HepG2 (cell line): ENCODE measurements around the gene CD79A. TPM values are rescaled to one million over a fixed set of nuclear protein-coding genes. Genes with fewer than 3 reads are reported as not detected.

ENCODE experiments used
- ATAC-seq: fragments of 200-7000 bp; cut with Tn5 transposase; 3 replicates; pipeline ENCODE4 v1.9.1; 2020; ENCODE audit warnings: mild to moderate bottlenecking, moderate library complexity
- BruUV-seq: library from RNA; stranded (reverse); fragments of 400-500 nt; replicated peaks from 2 replicates; lab custom pipeline; 2021; lab: Mats Ljungman, UMichigan
- CTCF ChIA-PET: fragments of 300-600 bp; formaldehyde crosslinking; extraction: SDS; loops from one replicate; lab custom pipeline; 2021; ENCODE audit warnings: low total read pairs, inconsistent platforms, low intra/inter-chr PET ratio; lab: Yijun Ruan, JAX
- POLR2A ChIA-PET: fragments of 350-600 bp; sonication (Branson Sonifier 250); formaldehyde crosslinking; loops from one replicate; lab custom pipeline; 2020; ENCODE audit warnings: antibody characterized with exemption, inconsistent platforms; lab: Yijun Ruan, JAX
- DNase-seq: peaks from one replicate; pipeline ENCODE4 v3.0.0-alpha.2; 2015; ENCODE audit warnings: low spot score
- FAIRE-seq: peaks from 3 replicates; lab custom pipeline; 2011; peaks lifted over from hg19 to GRCh38; lab: Jason Lieb, UNC
- H2AFZ ChIP-seq: one replicate; pipeline ENCODE4 v1.6.1; 2011; ENCODE audit warnings: low read length, inconsistent platforms
- H3K27ac ChIP-seq: fragments of 300-600 bp; 3 replicates; pipeline ENCODE4 v1.8.0; 2011; ENCODE audit warnings: mixed run types, mild to moderate bottlenecking, mixed read lengths, low read length, inconsistent platforms; ENCODE audit not compliant: insufficient read depth; ENCODE audit errors: extremely low read length
- H3K27me3 ChIP-seq, 2 experiments: fragments of 200-600 bp in 1 of 2; 2 replicates in 1 of 2; 3 replicates in 1 of 2; pipeline versions ENCODE4 v1.6.0 to v1.8.0; 2011; ENCODE audit warnings: low read length in 2 of 2, mild to moderate bottlenecking in 2 of 2, moderate library complexity in 2 of 2, inconsistent platforms in 1 of 2; ENCODE audit not compliant: insufficient read depth in 2 of 2, control insufficient read depth in 1 of 2
- H3K36me3 ChIP-seq, 2 experiments: fragments of 200-600 bp in 1 of 2; replicated peaks in 1 of 2; 2 replicates in 1 of 2; 3 replicates in 1 of 2; pipeline versions ENCODE4 v1.5.1 to v1.8.0; 2011; ENCODE audit warnings: low read length in 2 of 2, inconsistent platforms in 1 of 2; ENCODE audit not compliant: insufficient read depth in 2 of 2, control insufficient read depth in 1 of 2
- H3K4me1 ChIP-seq: 2 replicates; pipeline ENCODE4 v1.5.1; 2012; ENCODE audit warnings: low read length, inconsistent platforms; ENCODE audit not compliant: insufficient read depth
- H3K4me2 ChIP-seq: 2 replicates; pipeline ENCODE4 v1.6.0; 2011; ENCODE audit warnings: low read depth, low read length, inconsistent platforms
- H3K4me3 ChIP-seq, 3 experiments: fragments of 200-600 bp in 1 of 3; sonication (generic), shearing (Covaris generic) in 1 of 3; replicated peaks in 1 of 3; 2 replicates each; pipeline ENCODE4 v1.5.1; 2011 to 2016; ENCODE audit warnings: low read length in 3 of 3, inconsistent platforms in 2 of 3, low read depth in 2 of 3, mild to moderate bottlenecking in 2 of 3, control low read depth in 1 of 3, mixed read lengths in 1 of 3; ENCODE audit not compliant: insufficient read depth in 1 of 3
- H3K79me2 ChIP-seq: one replicate; pipeline ENCODE4 v1.6.1; 2011; ENCODE audit warnings: low read length, inconsistent platforms; ENCODE audit not compliant: insufficient read depth
- H3K9ac ChIP-seq: 2 replicates; pipeline ENCODE4 v1.6.0; 2011; ENCODE audit warnings: mild to moderate bottlenecking, low read depth, low read length, inconsistent platforms; ENCODE audit not compliant: insufficient read depth
- H3K9me3 ChIP-seq: 2 replicates; pipeline ENCODE4 v1.5.1; 2012; ENCODE audit warnings: mild to moderate bottlenecking, low read length
- H4K20me1 ChIP-seq: 2 replicates; pipeline ENCODE4 v1.6.0; 2011; ENCODE audit warnings: inconsistent platforms, mild to moderate bottlenecking, low read length, moderate library complexity; ENCODE audit not compliant: insufficient read depth
- PHF21A ChIP-seq: sonication (generic); formaldehyde crosslinking; IDR thresholded peaks from 2 replicates; pipeline ENCODE4 v1.5.0; 2020; ENCODE audit warnings: mild to moderate bottlenecking, missing genetic modification reagents
- ZEB1 ChIP-seq: IDR thresholded peaks from 2 replicates; pipeline ENCODE4 v1.6.1; 2012; ENCODE audit warnings: mild to moderate bottlenecking, low read depth, inconsistent platforms; ENCODE audit not compliant: insufficient replicate concordance
- ZNF709 ChIP-seq: sonication (generic); formaldehyde crosslinking; IDR thresholded peaks from 2 replicates; pipeline ENCODE4 v1.5.0; 2020; ENCODE audit warnings: mild to moderate bottlenecking, missing genetic modification reagents
- WGBS: methylation state at CpG from one replicate; pipeline ENCODE4 v1.1.6; 2017; ENCODE audit warnings: low lambda C conversion rate; 5-methylcytosine and 5-hydroxymethylcytosine counted together
- in situ Hi-C: cut with HindIII; loops from 2 replicates; pipeline ENCODE4 v1.10.0; 2017; ENCODE audit warnings: low pct_unique_long_range_greater_than_20kb; ENCODE audit not compliant: extremely low pct_ligation_motif_present
- intact Hi-C: fragments of 100-400 bp; cut with micrococcal nuclease; formaldehyde crosslinking; loops from one replicate; pipeline ENCODE4 v1.10.0; 2022; ENCODE audit not compliant: unreplicated experiment
- polyA plus RNA-seq, 8 experiments: library from polyadenylated mRNA; depleted of rRNA in 3 of 8; stranded (reverse) in 7 of 8; unstranded in 1 of 8; fragments of >200 nt; fragmentation: Illumina TruSeq in 4 of 8; extraction: Trizol in 4 of 8; gene quantifications; 2 replicates each; pipeline versions ENCODE4 v1.2.1 to v1.2.3, GENCODE V29; 2011 to 2016; ENCODE audit warnings: low read depth in 4 of 8, missing spikeins in 1 of 8, mixed read lengths in 1 of 8; ENCODE audit not compliant: insufficient read depth in 1 of 8
- total RNA-seq, 5 experiments: library from RNA; depleted of rRNA; stranded (reverse); fragments of >200 nt; fragmentation: Illumina TruSeq; extraction: Trizol; gene quantifications; 2 replicates each; pipeline ENCODE4 v1.2.3, GENCODE V29; 2016; ENCODE audit warnings: low read depth in 1 of 5

CD79A gene
- total and polyA plus RNA-seq, 2 of the 13 experiments (the other 11 are each of a cell fraction or from before 2014, with no cell fraction given): 0.24 to 0.33 TPM

GRCh38 chr19:41926028-41926762 lies 49.1 kb downstream of the CD79A start:
- ATAC-seq: no peak
- Histone ChIP-seq H2AFZ (no peak overlapping the region), H3K27ac (no peak overlapping the region), H3K9ac (no peak overlapping the region), H3K4me1 (peaks cover 11% of the 10 kb centered on the region), H3K27me3 (peaks cover 7 to 85% of the 10 kb centered on the region in 2 experiments), H3K4me2 (no peak overlapping the region), H3K4me3 (no peak overlapping the region), H4K20me1 (no peaks in the 10 kb centered on the region), H3K36me3 (no peaks in the 10 kb centered on the region), H3K9me3 (no peaks in the 10 kb centered on the region), H3K79me2 (no peaks in the 10 kb centered on the region)
- no TSS peak for BruUV-seq
- in situ Hi-C loops (no loop called here), intact Hi-C loops (no loop called here)
- CTCF ChIA-PET: no interaction called here
- WGBS: 46% methylated on average over 23 of the region's 27 CpGs
- POLR2A ChIA-PET: no interaction called here
- TF ChIP-seq ZEB1: peak; percentile 80
- no peak for TF ChIP-seq PHF21A
- FAIRE-seq: no peak
- DNase-seq: no peak

GRCh38 chr19:41926763-41927496 lies 49.9 kb downstream of the CD79A start:
- DNase-seq (no peak), FAIRE-seq (no peak), ATAC-seq (no peak)
- 63% methylated on average over 15 of the region's 16 CpGs for whole genome bisulfite sequencing
- H3K4me1 ChIP-seq: peaks cover 11% of the 10 kb centered on the region
- no peak overlapping the region for H3K9ac ChIP-seq
- no peaks in the 10 kb centered on the region for H4K20me1 ChIP-seq
- no peak overlapping the region for H3K4me3 ChIP-seq
- no TSS peak for BruUV-seq
- ChIA-PET CTCF (no interaction called here), POLR2A (no interaction called here)
- no peaks in the 10 kb centered on the region for H3K79me2 ChIP-seq
- in situ Hi-C loops: no loop called here
- H2AFZ ChIP-seq: no peak overlapping the region
- no peak overlapping the region for H3K27ac ChIP-seq
- H3K4me2 ChIP-seq: no peak overlapping the region
- peaks cover 7 to 87% of the 10 kb centered on the region in 2 experiments for H3K27me3 ChIP-seq
- H3K9me3 ChIP-seq: no peaks in the 10 kb centered on the region
- intact Hi-C loops: no loop called here
- no peaks in the 10 kb centered on the region for H3K36me3 ChIP-seq
- no peak for TF ChIP-seq ZNF709
